Coronary artery (tissue), 2 donors: ENCODE results near the gene JAKMIP1.

Source experiments
- DNase-seq: peaks from one replicate; pipeline ENCODE4 v3.0.0-alpha.2; 2017; ENCODE audit warnings: low spot score
- H3K27ac ChIP-seq, 2 donors: fragments of 200-600 bp; sonication (generic); one replicate each; pipeline ENCODE4 v1.5.1; 2016 to 2019
- H3K4me3 ChIP-seq: fragments of 200-600 bp; sonication (generic); 2 replicates; pipeline ENCODE4 v1.5.1; 2016; ENCODE audit warnings: mild to moderate bottlenecking, moderate library complexity
- TF ChIP-seq, protein P1 (sequence below): fragments of 200-600 bp; sonication (generic); IDR thresholded peaks from one replicate; pipeline ENCODE4 v1.5.1; 2019; ENCODE audit warnings: antibody characterized with exemption

Gene JAKMIP1

GRCh38 chr4:6165766-6166165 lies 34.6 kb downstream of the JAKMIP1 start:
- no peak overlapping the region for H3K27ac ChIP-seq
- no peak for DNase-seq
- TF ChIP-seq, protein P1, sequence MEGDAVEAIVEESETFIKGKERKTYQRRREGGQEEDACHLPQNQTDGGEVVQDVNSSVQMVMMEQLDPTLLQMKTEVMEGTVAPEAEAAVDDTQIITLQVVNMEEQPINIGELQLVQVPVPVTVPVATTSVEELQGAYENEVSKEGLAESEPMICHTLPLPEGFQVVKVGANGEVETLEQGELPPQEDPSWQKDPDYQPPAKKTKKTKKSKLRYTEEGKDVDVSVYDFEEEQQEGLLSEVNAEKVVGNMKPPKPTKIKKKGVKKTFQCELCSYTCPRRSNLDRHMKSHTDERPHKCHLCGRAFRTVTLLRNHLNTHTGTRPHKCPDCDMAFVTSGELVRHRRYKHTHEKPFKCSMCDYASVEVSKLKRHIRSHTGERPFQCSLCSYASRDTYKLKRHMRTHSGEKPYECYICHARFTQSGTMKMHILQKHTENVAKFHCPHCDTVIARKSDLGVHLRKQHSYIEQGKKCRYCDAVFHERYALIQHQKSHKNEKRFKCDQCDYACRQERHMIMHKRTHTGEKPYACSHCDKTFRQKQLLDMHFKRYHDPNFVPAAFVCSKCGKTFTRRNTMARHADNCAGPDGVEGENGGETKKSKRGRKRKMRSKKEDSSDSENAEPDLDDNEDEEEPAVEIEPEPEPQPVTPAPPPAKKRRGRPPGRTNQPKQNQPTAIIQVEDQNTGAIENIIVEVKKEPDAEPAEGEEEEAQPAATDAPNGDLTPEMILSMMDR, result no peak

GRCh38 chr4:6162885-6163284 lies 37.5 kb downstream of the JAKMIP1 start:
- H3K27ac ChIP-seq, result no peak overlapping the region
- TF ChIP-seq, protein P1, result no peak

More at GRCh38 chr4:6165766-6166165, 34.6 kb downstream of the JAKMIP1 start:
- H3K4me3 ChIP-seq, result no peak overlapping the region

DNA sequence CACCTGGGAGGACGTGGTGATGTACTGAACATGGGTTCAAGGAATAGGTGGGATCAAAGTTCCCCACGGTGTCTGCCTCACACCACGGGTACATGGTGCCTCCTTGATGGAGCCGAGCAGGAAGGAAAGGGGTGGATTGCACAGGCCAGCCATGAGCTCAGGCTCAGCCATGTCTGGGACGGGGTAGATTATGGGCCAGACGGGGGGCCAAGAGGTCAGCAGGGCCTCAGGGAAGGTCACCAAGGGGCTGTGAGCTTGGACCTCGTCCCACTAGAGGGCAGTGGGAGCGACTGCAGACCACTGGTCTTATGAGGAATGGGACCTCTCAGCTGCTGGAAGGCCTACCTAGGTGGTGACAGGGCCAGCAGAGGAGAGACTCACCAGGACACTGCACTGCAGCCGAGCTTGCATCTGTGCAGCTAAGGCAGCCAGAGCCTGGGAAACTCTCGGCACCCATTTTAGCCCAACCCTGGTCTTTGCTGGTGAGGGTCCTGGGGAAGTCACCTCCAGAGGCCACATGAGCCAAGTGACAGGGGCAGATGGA lies 38.4 kb downstream of the JAKMIP1 start:
- Histone ChIP-seq H3K4me3 (no peak overlapping the region), H3K27ac (no peak overlapping the region)
- no peak for DNase-seq
- TF ChIP-seq, protein P1, result no peak

More at GRCh38 chr4:6162885-6163284, 37.5 kb downstream of the JAKMIP1 start:
- no peak for DNase-seq
- H3K4me3 ChIP-seq, result no peak overlapping the region

DNA sequence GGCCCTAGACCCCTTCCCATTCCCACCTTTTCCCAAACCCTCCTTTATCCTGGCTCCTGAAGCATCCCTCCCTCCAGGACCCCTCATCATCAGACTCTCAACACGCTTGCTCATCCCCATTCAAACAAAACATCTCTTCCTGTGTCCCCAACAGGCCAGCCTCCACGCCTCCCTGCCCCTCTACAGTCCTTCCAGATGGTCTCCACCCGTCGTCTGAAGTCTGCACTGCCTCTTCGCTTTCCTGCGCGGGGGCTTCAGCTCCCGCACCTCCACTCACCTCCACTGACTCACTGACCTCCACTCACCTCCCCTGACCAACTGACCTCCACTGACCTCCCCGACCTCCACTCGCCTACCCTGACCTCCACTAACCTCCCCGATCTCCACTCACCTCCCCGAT lies 39.8 kb downstream of the JAKMIP1 start:
- DNase-seq, result no peak
- Histone ChIP-seq H3K27ac (no peak overlapping the region), H3K4me3 (no peak overlapping the region)
- TF ChIP-seq, protein P1, result no peak

GRCh38 chr4:6157926-6158325 lies 42.4 kb downstream of the JAKMIP1 start:
- TF ChIP-seq, protein P1, result no peak
- H3K27ac ChIP-seq, result no peak overlapping the region
- DNase-seq, result no peak
- no peak overlapping the region for H3K4me3 ChIP-seq

DNA sequence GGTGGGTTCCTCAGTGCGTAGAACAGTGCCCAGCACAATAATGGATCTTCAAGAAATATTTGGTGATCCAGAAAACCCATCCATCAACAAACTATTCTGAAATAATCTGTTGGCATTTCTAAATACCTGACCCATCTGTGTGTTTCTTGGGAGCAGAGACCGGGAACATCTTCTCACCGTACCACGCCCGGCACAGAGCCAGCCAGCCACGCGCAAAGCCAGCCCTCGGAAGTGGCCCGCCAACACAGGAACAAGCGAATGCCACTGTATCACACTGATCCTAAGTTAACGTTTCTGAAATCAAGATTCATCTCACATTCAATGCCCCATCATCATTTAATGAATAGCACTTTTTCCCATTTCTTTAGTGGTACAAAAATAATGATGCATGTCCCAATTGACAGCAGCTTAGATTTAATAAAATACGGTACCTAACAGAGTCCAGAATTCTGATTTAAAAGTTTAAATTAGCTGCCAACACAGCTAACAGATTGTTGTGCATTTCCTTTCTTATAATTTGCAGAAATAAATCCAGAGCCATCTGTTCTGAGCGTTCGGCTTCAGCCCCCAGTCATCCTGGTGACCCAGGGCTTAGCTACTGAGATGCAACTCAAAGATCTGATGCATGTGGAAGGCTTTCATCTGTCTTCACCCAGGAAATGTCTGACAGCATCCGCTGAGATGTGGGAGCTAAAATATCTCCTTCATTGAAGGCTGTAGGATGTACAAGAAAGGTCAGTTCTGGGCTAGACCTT lies 44.2 kb downstream of the JAKMIP1 start:
- no peak overlapping the region for H3K4me3 ChIP-seq
- H3K27ac ChIP-seq, result no peak overlapping the region
- DNase-seq, result no peak
- TF ChIP-seq, protein P1, result no peak

- DNase-seq, result no peak
- TF ChIP-seq, protein P1, result no peak
- H3K27ac ChIP-seq, result no peak overlapping the region
- no peak overlapping the region for H3K4me3 ChIP-seq
These were observed 45.5 kb downstream of the JAKMIP1 start for GRCh38 chr4:6154875-6155274.
